NOMO-1 treated with dmso at 0.1 percent for 144 hours (cell line): ENCODE measurements around the gene IQCK.

Source experiments
- DNase-seq: peaks from one replicate; lab custom pipeline; 2025; ENCODE audit not compliant: unreplicated experiment; lab: John Stamatoyannopoulos, UW

The IQCK gene

DNA sequence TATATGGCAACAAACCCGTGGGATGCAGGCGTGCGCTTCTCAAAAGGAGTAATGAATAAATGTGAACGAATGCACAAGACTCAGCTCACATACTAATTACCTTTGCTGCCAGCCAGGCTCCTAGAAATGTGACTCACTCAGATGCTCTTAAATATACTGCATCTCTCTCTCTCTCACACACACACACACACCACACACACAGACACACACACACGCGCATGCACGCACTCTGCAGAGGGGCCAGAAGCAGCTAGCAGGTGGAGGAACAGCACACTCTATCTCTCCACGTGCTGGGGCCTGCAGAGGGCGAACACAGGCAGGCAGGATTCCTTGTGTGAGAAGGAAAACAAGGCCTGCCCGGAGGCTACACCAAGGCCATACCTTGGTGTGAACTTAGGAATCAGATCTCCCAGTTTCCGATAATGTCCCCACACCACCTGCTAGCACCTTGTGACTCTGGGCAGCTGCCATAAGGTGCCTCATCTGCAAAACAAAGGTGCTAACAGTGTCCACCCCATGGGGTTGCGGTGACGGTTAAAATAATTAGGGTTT, 161.2 kb downstream of the IQCK start:
- DNase-seq, result no peak

DNA sequence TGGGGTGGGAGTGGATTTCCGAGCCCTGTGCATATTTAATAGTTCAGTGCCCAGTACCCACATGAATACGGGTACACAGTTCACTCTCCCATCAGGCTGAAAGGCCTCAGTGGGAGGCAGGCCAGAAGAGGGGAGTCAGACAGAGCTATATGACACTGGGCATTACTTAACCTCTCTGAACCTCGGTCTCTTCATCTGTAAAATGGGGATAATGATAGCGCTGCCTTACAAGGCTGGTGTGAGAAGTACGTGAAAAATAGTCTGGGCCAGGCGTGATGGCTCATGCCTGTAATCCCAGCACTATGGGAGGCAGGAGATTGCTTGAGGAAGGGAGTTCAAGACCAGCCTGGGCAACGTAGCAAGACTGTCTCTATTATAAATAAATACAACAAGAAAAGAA, 163.0 kb downstream of the IQCK start:
- DNase-seq, result no peak

- DNase-seq, result no peak
These were observed 163.7 kb downstream of the IQCK start for GRCh38 chr16:19881783-19882182.

DNA sequence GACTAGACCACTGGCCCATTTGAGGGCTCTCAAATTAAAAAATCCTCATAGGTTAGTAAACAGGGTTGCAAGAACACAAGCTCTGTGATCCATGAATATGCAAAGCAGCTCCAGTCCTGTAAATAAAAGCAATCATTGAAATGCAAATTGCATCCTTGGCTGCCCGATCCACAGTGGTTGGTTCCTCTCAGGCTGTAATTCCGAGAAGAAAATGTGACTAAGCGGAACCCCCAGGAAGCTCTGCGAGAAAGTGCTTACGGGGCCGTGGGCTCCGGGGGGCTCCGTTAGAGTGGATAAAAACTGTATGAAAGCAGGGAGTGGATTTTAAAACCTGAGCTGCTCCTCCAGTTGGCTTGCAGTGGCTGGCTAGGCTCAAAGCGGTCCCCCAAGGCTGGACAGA, 164.1 kb downstream of the IQCK start:
- DNase-seq, result no peak

- DNase-seq, result no peak
These were observed 164.6 kb downstream of the IQCK start for GRCh38 chr16:19882646-19883045.

DNA sequence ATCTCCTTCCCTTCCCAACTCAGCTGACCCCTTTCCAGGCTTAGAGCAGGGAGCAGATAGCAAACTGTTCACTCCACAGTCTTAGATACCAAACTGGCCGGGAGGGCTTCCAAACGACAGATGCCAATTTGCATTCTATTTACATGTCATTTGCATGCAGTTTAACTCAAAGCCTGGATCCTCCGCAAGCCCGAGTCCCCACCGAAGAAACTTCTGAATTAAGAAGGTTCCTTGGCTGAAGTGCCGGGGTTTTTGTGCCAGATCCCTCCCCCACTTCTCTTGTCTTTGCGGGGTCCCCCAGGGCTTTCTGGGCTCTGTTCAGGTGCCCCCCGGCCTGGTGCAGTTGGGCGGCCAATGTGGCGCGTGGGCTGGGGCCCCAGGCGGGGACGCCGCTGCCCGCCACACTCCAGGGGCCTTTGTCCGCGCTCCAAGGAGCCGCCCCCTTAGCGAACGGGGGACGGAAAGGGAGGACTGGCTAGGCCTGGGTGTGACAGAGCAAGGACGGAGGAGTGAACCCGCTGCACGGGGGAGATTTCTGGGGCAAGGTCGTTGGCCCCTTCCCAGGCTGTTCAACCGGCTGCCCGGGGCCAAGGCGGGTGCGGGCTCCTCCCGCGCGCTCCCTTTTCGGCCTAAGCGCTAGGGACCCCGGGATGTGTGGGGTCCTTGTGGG, 165.4 kb downstream of the IQCK start:
- DNase-seq, result no peak

DNA sequence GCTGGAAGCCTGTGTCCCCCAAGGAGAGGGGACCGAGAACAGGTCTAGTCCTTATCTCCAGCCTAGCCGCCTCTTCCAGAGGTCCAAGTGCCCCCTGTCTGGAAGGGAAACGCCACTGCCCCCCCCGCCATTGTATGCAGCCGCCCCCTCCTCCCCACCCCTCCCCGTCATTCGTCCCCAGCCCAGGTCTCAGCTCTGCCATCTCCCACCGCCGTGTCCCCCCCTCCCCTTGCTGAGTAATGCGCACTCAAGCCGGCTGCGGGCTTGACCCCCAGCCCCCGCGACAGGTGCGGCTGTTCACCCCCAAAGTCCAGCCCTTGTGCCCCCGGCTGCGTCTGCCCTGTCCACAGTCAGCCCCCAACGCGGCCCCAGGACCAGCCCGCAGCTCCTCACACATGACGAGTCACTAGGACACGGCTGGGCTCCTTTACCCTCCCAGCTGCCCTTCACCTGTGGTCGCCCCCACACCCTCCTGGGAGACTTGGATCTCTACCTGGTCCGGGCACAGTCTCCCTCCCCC, 166.0 kb downstream of the IQCK start:
- no peak for DNase-seq

DNA sequence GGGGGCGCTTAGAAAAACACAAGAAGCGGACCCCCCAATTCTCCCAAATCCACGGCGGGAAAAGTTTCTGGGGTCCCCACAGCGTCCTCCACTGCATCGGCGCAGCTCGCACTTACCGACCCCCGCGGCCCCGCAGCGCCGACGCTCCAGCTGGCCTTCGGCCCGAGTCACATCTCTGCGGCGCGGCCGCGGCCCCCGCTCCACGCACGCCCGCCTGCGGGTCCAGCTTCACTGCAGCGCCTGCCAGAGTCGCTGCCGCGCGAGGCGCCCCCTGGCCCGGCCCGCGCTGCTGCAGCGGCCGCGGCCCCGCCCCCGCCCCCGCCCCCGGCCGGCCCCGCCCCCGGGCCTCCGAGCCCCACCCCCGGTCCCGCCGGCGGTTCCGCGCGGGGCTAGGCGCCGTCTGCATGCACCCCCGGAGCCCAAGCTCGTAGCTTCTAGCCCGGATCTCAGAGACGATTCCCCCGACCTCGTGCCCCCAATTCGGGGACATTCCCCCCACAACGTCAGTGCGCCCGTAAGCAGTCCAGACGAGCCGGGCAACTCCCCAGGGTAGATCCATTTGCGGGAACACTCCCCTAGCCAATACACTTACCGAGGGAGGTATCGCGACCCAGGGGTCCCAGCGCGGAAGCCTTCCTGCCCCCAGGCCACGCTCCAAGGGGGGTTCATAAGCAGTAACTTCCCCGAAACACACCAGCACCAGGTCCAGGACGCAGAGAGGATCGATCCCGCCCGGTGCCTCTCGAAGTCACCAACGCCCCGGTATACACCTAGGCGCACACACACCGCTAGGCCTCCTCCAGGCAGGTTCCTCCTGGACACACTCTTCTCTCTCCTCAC, 166.8 kb downstream of the IQCK start, which contains the start of gene GPRC5B:
Gene GPRC5B (minus strand): TSS at position 238 of the 840 bp plus-strand sequence. CDS start 12,003 bp downstream, outside the sequence.
- DNase-seq, result peak; percentile 4

DNA sequence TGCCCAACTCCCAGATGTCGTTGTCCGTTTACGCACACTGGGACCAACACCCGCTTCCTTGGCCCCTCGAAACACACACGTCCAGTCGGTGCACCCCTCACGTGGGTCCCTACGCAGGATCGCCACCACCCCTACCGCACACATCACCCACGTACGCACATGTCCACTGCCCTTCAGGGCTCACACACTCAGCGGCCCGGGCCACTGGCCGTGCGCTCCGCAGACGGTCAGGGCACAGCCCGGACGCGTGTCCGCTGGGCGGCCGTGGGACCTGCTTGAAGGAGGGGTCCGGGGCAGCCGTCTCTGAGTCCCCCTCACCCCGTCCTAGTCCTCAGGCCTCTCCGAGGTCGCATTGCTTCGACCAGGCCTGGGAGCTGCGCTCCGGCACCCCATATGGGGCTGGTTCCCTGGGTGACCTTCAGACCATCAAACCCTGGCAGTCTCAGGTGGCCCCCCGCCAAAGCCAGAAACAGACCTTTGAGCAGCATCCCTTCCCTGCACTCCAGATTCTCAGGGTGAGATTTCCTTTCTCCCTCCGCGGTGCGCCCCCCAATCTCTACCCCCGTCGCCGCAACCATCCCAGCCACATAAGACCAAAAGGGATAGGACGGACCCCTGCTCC, 167.5 kb downstream of the IQCK start:
- DNase-seq, result no peak

- peak; percentile 66 for DNase-seq
These were observed 168.2 kb downstream of the IQCK start for GRCh38 chr16:19886073-19886941.

- DNase-seq, result no peak
These were observed 170.8 kb downstream of the IQCK start for GRCh38 chr16:19888834-19889233.

GRCh38 chr16:19890901-19891300, 172.8 kb downstream of the IQCK start:
- DNase-seq, result no peak

- DNase-seq, result no peak
These were observed 174.8 kb downstream of the IQCK start for GRCh38 chr16:19892902-19893301.

DNA sequence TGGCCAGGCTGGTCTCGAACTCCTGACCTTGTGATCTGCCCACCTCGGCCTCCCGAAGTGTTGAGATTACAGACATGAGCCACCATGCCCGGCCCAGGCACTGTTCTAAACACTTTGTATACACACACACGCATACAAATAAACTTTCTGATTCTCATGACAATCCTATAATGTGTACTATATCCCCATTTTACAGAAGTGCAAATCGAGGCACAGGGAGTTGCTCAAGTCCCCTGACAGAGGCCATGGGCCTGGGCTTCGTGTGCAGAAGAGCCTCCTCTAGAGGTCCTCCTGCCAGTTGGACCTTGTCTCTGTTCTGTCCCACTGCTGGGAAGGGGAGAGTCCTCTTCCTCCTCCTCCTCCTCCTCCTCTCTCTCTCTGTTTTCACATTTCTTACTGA, 176.5 kb downstream of the IQCK start:
- no peak for DNase-seq

- no peak for DNase-seq
These were observed 178.9 kb downstream of the IQCK start for GRCh38 chr16:19896951-19897350.

- no peak for DNase-seq
These were observed 180.1 kb downstream of the IQCK start for GRCh38 chr16:19898166-19898565.

DNA sequence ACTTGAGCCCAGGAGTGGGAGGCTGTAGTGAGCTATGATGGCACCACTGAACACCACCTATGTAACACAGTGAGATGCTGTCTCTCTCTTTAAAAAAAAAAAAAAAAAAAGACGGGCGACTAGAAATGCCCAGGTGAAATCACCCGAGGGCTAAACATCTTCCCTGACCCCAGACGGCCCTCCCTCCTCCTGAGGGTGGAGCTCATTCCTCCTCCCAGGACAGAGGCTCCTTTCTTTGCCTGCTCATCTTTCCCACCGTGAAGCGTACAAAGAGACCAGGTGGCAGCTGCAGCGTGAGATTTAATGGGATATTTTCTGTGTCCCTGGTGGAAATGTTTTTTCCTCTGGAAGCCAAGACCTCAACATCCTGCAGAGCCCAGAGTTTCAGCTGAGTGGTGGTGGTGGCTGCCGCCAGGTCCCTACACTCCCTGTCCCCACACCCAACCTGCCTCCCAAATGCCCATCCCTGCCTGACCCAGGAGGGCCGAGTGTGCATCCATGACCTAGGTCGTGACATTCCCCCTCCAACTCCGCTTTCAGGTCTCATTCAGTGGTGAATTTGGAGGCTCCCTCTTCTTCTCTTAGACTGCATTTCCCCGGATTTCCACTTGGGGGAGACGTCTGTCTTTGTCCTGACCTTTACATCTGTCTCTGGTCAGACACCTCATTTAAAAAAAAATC, 181.0 kb downstream of the IQCK start:
- DNase-seq, result no peak

GRCh38 chr16:19899605-19899955, 181.5 kb downstream of the IQCK start:
- DNase-seq, result no peak

GRCh38 chr16:19901164-19901563, 183.1 kb downstream of the IQCK start:
- no peak for DNase-seq
